Stimulated activated CD8-positive, alpha-beta memory T cell treated with anti-CD3 and anti-CD28 coated beads, Interleukin-15, amount 100 ng/mL, for 1 hour (primary cell): Measurements from ENCODE around the gene MAML2.

Experiments used
- DNase-seq: peaks from one replicate; pipeline ENCODE4 v3.0.0-alpha.2; 2020; ENCODE audit warnings: low read depth

Gene MAML2

DNA sequence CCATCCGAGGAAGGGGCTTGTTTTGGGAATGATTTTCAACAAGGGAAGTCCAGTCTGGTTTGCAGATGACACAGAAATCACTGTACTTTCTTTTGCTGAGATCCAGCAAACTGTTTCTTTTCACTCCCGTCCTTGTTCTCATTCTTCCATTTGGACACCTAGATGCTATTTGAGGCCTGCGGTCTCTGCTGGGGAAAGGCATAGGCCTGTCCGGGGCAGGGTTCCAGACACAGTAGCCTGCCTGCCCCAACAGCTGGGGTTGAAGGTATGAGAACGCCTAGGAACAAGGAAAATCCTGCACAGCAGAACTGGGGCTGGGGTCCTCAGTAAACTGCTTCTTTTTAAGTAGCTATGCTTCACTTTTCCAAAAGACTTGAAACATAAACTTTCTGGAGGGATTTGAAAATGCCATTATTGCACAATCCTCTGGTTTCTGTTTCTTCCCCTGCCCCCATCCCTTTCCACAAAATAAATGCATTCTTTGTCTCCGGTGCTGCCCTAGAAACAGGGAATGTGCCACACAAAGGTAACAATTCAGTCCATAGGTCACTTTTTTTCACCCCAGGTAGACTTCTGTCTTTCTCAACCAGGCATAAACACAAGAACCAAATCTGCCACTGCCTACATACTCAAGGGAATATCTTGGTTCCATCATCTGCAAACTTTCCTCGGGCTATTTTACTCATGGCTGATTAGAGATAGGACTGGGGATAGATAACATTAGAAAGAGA is 244.3 kb downstream of the MAML2 start:
- DNase-seq: no peak

GRCh38 chr11:96097844-96098421 is 245.1 kb downstream of the MAML2 start:
- DNase-seq: no peak

GRCh38 chr11:96096360-96096759 is 246.6 kb downstream of the MAML2 start:
- no peak for DNase-seq

- no peak for DNase-seq
These were observed 247.1 kb downstream of the MAML2 start for GRCh38 chr11:96095884-96096303.

DNA sequence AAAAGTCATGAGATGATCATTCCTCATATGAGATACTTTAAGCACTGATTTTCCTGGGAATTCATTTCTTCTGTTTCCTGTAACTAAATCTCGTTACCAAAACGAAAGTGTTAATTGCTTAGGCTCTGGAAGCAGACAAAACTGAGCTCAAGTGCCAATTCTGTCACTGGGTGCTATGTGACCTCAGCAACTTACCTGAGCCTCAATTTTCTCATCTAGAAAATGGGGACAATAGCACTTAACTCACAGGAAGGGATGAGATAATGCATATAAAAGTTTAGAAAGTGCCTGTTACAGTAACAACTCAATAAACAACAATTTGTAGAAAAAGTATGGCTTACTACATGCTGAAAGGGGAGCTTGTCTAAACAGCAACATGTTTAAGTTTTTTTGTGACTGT is 248.8 kb downstream of the MAML2 start:
- no peak for DNase-seq

DNA sequence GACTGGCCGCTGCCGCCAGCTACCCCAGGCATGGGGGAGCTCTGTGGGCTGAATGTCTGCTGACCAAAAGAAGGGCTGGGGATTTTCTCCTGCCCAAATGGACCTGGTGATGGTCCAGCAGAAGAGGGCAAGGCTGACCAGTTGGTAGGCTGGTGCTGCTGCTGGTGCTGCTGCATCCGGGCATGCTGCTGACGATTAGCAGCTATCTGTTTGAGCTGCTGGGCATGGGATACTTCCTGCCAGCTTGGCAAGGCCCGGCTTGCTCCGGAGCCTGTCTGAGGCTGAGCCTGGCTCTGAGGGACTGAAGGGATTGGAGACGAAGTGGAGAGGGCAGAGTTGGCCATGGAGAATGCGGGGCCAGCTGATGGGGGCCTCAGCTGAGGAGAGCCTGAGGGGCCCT is 250.5 kb downstream of the MAML2 start:
- no peak for DNase-seq

DNA sequence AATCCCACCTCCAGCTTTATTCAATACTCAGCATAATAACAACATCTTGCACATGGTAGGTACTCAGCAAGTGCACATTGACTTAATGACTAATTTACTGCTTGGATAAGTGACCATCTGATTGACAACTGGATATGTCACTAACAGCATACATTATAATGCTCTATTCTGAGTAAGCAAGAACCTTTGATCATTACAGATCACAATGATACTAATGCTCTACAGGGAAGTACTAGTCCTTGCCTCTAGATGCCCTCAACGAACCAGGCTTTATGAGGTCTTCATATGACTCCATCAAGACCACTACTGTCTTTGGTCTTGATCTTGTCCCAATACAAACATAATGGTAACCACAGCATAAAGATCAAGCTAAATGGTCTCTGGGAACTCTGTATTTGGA is 251.5 kb downstream of the MAML2 start:
- no peak for DNase-seq

DNA sequence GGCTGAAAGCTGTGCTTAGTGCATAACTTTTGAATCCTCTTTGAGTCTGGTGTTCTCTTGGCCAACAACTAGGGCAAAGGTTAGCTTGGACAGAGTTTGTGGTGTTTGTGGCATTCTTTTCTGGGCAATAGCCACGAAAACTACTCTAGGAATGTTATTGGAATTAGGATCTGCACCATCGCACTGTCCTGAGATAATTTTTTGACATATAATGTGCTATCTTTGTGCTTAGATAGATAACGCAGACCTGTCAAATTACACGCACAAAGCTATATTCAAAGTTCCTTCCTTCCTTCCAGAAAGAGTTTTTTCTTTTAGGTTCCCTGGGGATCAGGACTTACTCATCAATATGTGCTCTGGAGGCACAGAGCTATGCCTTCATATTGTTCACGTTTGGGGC is 252.3 kb downstream of the MAML2 start:
- no peak for DNase-seq

GRCh38 chr11:96088914-96089313 is 254.1 kb downstream of the MAML2 start:
- DNase-seq: no peak

GRCh38 chr11:96086111-96086510 is 256.9 kb downstream of the MAML2 start:
- no peak for DNase-seq

- DNase-seq: no peak
These were observed 257.6 kb downstream of the MAML2 start for GRCh38 chr11:96085319-96085930.

DNA sequence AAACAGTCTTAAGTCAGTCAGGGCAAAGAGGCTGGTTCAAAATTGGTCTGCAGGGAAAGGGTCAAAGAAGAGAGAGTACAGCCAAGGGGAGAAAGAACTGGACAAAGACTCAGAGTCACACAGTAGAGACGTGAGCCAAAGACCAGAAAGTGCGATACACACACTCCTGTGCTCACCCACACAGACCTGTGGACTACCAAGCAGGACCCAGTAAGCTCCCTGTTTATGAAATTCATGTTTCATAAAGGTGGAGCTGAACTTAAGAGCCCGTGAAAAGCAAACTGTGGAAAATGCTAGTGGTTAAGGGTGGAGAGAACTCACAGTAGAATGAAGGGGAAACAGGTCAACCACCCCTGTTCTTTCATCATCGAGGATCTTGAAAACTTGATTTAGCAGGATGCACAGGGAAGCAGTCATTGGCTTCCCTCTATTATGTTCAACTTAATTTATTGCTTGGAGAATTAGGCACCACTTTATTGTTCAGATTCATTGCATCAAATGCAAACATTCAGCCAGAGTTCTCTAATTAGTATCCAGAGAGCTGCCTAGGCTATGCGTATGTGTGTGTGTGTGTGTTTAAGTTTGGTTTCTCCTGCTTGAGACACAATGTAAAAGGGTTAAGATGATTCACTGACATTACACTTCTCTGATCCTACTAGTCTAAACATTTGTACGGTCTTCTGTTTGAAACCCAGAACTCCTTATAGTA is 258.2 kb downstream of the MAML2 start:
- DNase-seq: no peak

- DNase-seq: no peak
These were observed 260.1 kb downstream of the MAML2 start for GRCh38 chr11:96082936-96083335.

DNA sequence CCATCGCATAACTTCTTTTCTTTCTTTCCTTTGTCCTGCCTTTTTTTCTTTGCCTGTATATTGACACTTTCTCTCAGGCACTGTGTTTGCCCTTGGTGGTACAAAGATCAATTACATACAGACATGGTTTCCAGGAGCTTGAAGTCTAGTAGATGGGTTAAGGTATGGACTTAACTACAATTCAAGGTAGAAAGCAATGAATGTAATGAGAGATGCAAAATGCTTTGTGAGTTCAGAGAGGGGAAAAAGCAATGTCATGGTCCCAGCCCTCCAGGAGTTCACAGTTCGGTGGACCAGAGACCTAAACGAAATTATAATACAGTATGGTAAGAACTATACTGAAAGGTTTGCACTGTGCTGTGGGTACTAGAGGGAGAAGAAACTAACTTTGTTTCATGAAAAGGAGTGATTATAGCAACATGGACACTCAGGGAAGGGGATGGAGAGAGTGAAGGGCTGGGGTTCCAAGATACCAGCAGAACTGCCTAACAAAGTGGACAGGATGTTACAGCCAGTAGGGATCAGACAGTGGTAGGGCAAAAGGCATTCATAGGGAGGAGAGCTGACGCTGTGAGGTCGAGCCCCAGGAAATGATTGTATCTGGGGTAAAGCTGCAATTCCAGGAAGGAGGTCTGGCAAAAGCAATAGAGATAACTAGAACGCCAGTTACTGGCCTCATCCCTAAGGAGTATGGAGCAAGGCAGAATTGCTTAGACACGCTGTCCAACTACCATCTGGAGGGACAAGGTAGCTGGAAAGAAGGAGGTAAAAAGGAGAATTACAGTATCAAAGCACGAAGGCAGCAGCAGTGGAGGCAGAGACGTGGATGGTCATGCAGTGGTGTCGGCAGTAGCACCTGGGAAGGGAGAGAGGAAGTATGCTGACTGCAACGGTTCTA is 260.7 kb downstream of the MAML2 start:
- no peak for DNase-seq

DNA sequence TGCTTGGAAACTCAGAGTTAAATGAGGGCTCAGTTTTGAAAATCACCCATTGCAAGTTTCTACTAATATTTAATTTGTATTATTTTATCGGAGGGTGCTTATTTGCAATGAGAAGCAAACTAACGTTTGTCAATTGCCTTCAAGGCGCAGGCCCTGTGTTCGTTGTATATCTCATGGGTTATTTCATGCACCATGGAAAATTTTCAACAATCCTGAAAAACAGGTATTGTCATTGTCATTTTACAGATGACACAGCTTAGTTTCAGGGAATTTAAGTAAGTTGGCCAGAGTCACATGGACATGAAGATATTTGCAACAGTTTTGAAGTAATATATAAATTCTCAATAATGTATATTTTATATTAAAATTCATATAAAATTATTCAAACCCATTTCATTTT is 261.4 kb downstream of the MAML2 start:
- no peak for DNase-seq

DNA sequence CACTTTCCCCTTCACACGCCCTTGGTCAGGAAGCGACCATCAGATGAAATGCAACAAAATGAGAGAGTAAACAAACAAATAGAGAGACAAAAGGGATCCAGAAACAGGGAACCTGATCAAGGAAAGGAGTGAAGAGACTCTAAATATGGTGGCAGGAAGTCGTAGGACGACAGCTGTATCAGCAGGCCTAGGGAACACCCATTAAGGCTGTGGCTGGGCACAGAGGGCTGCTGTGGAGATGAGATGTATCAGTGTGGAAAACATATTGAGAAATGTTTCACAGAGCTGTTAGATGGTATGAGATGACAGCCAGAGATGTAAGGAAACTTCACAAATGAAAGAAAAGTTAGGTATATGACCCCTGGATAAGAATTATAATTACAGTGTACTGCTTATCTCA is 263.3 kb downstream of the MAML2 start:
- DNase-seq: no peak

GRCh38 chr11:96075532-96075959 is 267.4 kb downstream of the MAML2 start:
- DNase-seq: no peak

DNA sequence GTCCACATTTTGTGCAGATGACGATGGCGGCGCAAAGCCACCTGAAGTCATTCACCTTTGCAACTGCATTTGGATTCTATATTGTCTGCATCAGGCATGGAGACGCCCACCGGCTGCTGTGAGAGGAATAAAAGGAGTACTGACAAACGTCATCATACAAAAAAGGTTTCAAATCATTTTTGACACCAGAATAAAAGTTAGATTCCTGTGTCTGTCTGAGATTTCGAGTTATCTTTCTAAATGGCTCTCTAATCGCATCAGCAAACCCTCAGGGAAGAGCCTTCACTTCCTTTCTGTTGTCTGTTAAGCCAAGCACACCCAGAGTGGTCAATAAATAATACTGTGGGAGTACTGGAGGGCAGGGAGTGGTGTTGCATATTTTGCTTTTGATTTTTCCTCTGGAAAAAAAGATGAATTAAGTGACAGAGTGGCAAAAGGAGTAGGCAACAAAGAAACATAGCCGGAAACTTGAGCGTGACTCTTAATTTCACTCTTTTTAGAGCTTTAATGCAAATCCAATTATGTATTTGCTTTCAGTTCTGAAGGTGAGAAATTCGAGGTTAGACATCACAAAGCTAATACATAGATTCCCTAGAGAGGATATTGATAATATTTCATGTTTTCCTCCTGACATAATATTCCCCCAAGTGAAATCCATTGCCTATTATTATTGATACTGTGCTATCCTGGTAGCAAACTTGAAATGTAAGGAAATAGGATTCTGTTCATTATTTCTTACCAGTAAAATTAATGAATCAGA is 268.3 kb downstream of the MAML2 start:
- DNase-seq: no peak

DNA sequence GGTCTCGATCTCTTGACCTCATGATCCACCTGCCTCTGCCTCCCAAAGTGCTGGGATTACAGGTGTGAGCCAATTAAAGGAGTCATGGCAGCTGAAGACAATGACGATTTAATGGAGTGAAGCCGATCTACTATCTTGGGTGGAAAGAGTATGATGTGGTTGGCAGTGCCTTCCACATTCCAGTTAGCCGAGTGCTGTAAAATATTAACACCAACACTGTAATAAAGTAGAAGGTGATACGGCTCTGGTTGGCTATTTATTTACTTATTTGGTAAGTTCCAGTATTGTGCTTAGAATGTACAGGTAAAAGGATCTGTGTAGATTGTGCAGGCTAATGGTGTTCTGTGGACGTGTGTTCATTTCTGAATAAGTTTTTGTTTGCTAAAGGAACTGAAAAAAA is 269.5 kb downstream of the MAML2 start:
- no peak for DNase-seq

GRCh38 chr11:96072592-96072991 is 270.4 kb downstream of the MAML2 start:
- no peak for DNase-seq

DNA sequence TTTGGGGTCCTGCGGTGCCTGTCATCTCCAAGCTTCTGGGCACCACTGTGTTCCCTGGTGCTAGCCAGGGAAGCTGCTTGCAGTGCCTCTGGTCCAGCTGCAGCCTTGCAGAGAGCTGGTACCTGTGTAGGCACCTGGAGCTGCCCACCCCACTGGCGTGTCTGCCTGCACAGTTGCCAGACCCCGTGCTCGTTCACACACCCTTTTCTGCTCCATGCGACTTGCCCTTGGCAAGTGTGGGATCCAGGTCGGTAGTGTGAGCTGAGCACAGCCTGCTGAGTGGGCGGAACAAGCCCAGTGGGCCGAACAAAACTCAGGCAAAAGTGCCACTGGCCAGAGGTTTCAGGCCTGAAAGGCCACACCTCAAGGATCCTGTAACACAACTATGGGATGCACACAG is 272.5 kb downstream of the MAML2 start:
- DNase-seq: no peak
